ENCODE results near the gene UBE2D2.

UBE2D2 gene

GRCh38 chr5:139663207-139664085 lies 102.3 kb downstream of the UBE2D2 start:
- no peak for DNase-seq

GRCh38 chr5:139664086-139664693 lies 103.1 kb downstream of the UBE2D2 start:
- DNase-seq: no peak

- peak in 1 of 2 experiments; percentile 34 for DNase-seq
These were observed 103.7 kb downstream of the UBE2D2 start for GRCh38 chr5:139664727-139665351.

- no peak for DNase-seq
These were observed 104.5 kb downstream of the UBE2D2 start for GRCh38 chr5:139665626-139666025.

- DNase-seq: no peak
These were observed 105.4 kb downstream of the UBE2D2 start for GRCh38 chr5:139666551-139666950.

GRCh38 chr5:139667001-139667729 lies 106.0 kb downstream of the UBE2D2 start:
- DNase-seq: no peak

- no peak for DNase-seq
These were observed 106.6 kb downstream of the UBE2D2 start for GRCh38 chr5:139667730-139668063.

GRCh38 chr5:139668064-139668880 lies 107.1 kb downstream of the UBE2D2 start:
- DNase-seq: no peak

GRCh38 chr5:139668924-139669661 lies 108.0 kb downstream of the UBE2D2 start:
- no peak for DNase-seq

GRCh38 chr5:139669662-139670368 lies 108.7 kb downstream of the UBE2D2 start:
- no peak for DNase-seq

- no peak for DNase-seq
These were observed 109.4 kb downstream of the UBE2D2 start for GRCh38 chr5:139670369-139671095.

GRCh38 chr5:139671096-139671841 lies 110.1 kb downstream of the UBE2D2 start:
- DNase-seq: no peak

- no peak for DNase-seq
These were observed 114.1 kb downstream of the UBE2D2 start for GRCh38 chr5:139675213-139675612.

GRCh38 chr5:139675825-139676224 lies 114.7 kb downstream of the UBE2D2 start:
- DNase-seq: no peak

GRCh38 chr5:139676406-139676805 lies 115.3 kb downstream of the UBE2D2 start:
- DNase-seq: no peak

GRCh38 chr5:139676951-139677735 lies 116.0 kb downstream of the UBE2D2 start:
- no peak for DNase-seq
